Prostate gland (tissue), 2 donors: ENCODE results near the gene GBX1. TPM values are rescaled to one million over a fixed set of nuclear protein-coding genes. Genes with fewer than 3 reads are reported as not detected.

Experiments used
- DNase-seq: peaks from one replicate; pipeline ENCODE4 v3.0.0-alpha.2; 2019; ENCODE audit warnings: low spot score
- H3K27ac ChIP-seq, 2 donors: fragments of 200-600 bp; sonication (generic); 2 replicates each; pipeline ENCODE4 v1.5.1; 2017 to 2019
- H3K27me3 ChIP-seq: fragments of 200-600 bp; sonication (generic); replicated peaks from 2 replicates; pipeline ENCODE4 v1.5.1; 2019; ENCODE audit not compliant: insufficient read depth
- H3K36me3 ChIP-seq, 2 donors: fragments of 200-600 bp; sonication (generic); 1 replicate in 1 of 2; 2 replicates in 1 of 2; pipeline versions ENCODE4 v1.5.1 to v1.8.1; 2017 to 2019
- H3K4me1 ChIP-seq: fragments of 200-600 bp; sonication (generic); replicated peaks from 2 replicates; pipeline ENCODE4 v1.5.1; 2019
- H3K4me3 ChIP-seq, 2 donors: fragments of 200-600 bp; sonication (generic); 2 replicates each; pipeline ENCODE4 v1.5.1; 2017 to 2019
- H3K9me3 ChIP-seq: fragments of 200-600 bp; sonication (generic); 2 replicates; pipeline ENCODE4 v1.5.1; 2017
- CTCF ChIP-seq, 4 experiments: fragments of 200-600 bp in 2 of 4; fragments of 450-650 bp in 2 of 4; sonication (generic) in 2 of 4; IDR thresholded peaks; 1 replicate in 3 of 4; 2 replicates in 1 of 4; pipeline ENCODE4 v1.5.1; 2016 to 2019; ENCODE audit warnings: antibody characterized with exemption in 4 of 4, mild to moderate bottlenecking in 2 of 4, moderate library complexity in 2 of 4
- POLR2A ChIP-seq: fragments of 450-650 bp; IDR thresholded peaks from one replicate; pipeline ENCODE4 v1.6.1; 2016; ENCODE audit warnings: antibody characterized with exemption, mild to moderate bottlenecking
- POLR2AphosphoS5 ChIP-seq: sonication (generic); formaldehyde crosslinking; IDR thresholded peaks from one replicate; pipeline ENCODE4 v1.6.1; 2017; ENCODE audit warnings: antibody characterized with exemption
- WGBS: methylation state at CpG from one replicate; pipeline ENCODE4 v1.1.5; 2018; 5-methylcytosine and 5-hydroxymethylcytosine counted together
- intact Hi-C: fragments of 100-400 bp; cut with DNase I; formaldehyde crosslinking; loops from one replicate; pipeline ENCODE4 v1.14.2; 2022
- total RNA-seq, 2 donors: library from RNA; depleted of rRNA; stranded (reverse); fragments of >200 nt; gene quantifications; one replicate each; pipeline ENCODE4 v1.1.0, GENCODE V29; 2016

The GBX1 gene
- total RNA-seq, 2 donors from 2014 or later: not detected

- Histone ChIP-seq H3K27ac (no peak overlapping the region), H3K4me1 (no peaks in the 10 kb centered on the region), H3K4me3 (no peak overlapping the region), H3K36me3 (no peaks in the 10 kb centered on the region), H3K9me3 (no peaks in the 10 kb centered on the region), H3K27me3 (no peaks in the 10 kb centered on the region)
- 80% methylated on average over 16 of the region's 16 CpGs for WGBS
- intact Hi-C loops: loop anchor here (5.0 kb wide), 1 partner anchor 127 kb away; no protein-coding TSS in a partner anchor
- no peak for DNase-seq
- TF ChIP-seq POLR2A: no peak
- no peak for TF ChIP-seq CTCF (IDR thresholded peaks at IDR 0.05)
- TF ChIP-seq POLR2AphosphoS5: no peak
These were observed 7.7 kb upstream of the GBX1 start for GRCh38 chr7:151175047-151175792.

- 50% methylated on average over 61 of the region's 77 CpGs for WGBS
- no peak for TF ChIP-seq CTCF (IDR thresholded peaks at IDR 0.05)
- TF ChIP-seq POLR2A: no peak
- TF ChIP-seq POLR2AphosphoS5: no peak
These were observed 7.0 kb upstream of the GBX1 start for GRCh38 chr7:151174246-151175046.

GRCh38 chr7:151173386-151174245 lies 6.1 kb upstream of the GBX1 start:
- no peak for TF ChIP-seq POLR2AphosphoS5
- TF ChIP-seq CTCF (IDR thresholded peaks at IDR 0.05): no peak
- TF ChIP-seq POLR2A: no peak
- Histone ChIP-seq H3K4me1 (no peaks in the 10 kb centered on the region), H3K27me3 (no peaks in the 10 kb centered on the region), H3K27ac (no peak overlapping the region), H3K9me3 (no peaks in the 10 kb centered on the region), H3K4me3 (no peak overlapping the region), H3K36me3 (no peaks in the 10 kb centered on the region)
- 83% methylated on average over 43 of the region's 43 CpGs for WGBS
- no peak for DNase-seq
- intact Hi-C loops: loop anchor here (2.0 kb wide), 1 partner anchor 49 kb away; no protein-coding TSS in a partner anchor

More at GRCh38 chr7:151174246-151175046, 7.0 kb upstream of the GBX1 start:
- no peak overlapping the region for H3K27ac ChIP-seq
- no peak for DNase-seq
- H3K4me1 ChIP-seq: no peaks in the 10 kb centered on the region
- H3K4me3 ChIP-seq: no peak overlapping the region
- H3K36me3 ChIP-seq: no peaks in the 10 kb centered on the region
- no peaks in the 10 kb centered on the region for H3K9me3 ChIP-seq
- intact Hi-C loops: loop anchor here (5.0 kb wide), 1 partner anchor 128 kb away; no protein-coding TSS in a partner anchor
- H3K27me3 ChIP-seq: no peaks in the 10 kb centered on the region

GRCh38 chr7:151172273-151173141 lies 5.0 kb upstream of the GBX1 start:
- Histone ChIP-seq H3K9me3 (no peaks in the 10 kb centered on the region), H3K4me1 (no peaks in the 10 kb centered on the region), H3K4me3 (no peak overlapping the region), H3K27ac (no peak overlapping the region), H3K27me3 (no peaks in the 10 kb centered on the region), H3K36me3 (no peaks in the 10 kb centered on the region)
- intact Hi-C loops: loop anchor here (2.0 kb wide), 1 partner anchor 48 kb away; no protein-coding TSS in a partner anchor
- peak; percentile 82 for TF ChIP-seq POLR2AphosphoS5
- peak; percentile 100 for TF ChIP-seq CTCF (IDR thresholded peaks at IDR 0.05)
- TF ChIP-seq POLR2A: peak; percentile 24
- WGBS: 20% methylated on average over 42 of the region's 42 CpGs
- peak; percentile 63 for DNase-seq
